Measurements from ENCODE around the gene TIMM17B.

The TIMM17B gene

GRCh38 chrX:48852857-48853256, 44.7 kb downstream of the TIMM17B start:
- no peak for TF ChIP-seq CTCF (IDR thresholded peaks at IDR 0.05; ENCODE audit: low read depth, low read length, missing control alignments)
- no peak overlapping the region for H3K4me3 ChIP-seq (replicated peaks; ENCODE audit: low read depth, low read length)
- no peak for DNase-seq (ENCODE audit: extremely low read depth, low read depth)

GRCh38 chrX:48848847-48849246, 48.7 kb downstream of the TIMM17B start:
- H3K4me3 ChIP-seq (replicated peaks; ENCODE audit: low read depth, low read length) = no peak overlapping the region
- no peak for TF ChIP-seq CTCF (IDR thresholded peaks at IDR 0.05; ENCODE audit: low read depth, low read length, missing control alignments)
- DNase-seq (ENCODE audit: extremely low read depth, low read depth) = no peak
